ENCODE results near the gene PYGB.
"Not testable (repeated sequence)": the region's sequence is repeated elsewhere in the genome, so short reads cannot be mapped to it uniquely, and the experiment has no call there.

Gene PYGB

DNA sequence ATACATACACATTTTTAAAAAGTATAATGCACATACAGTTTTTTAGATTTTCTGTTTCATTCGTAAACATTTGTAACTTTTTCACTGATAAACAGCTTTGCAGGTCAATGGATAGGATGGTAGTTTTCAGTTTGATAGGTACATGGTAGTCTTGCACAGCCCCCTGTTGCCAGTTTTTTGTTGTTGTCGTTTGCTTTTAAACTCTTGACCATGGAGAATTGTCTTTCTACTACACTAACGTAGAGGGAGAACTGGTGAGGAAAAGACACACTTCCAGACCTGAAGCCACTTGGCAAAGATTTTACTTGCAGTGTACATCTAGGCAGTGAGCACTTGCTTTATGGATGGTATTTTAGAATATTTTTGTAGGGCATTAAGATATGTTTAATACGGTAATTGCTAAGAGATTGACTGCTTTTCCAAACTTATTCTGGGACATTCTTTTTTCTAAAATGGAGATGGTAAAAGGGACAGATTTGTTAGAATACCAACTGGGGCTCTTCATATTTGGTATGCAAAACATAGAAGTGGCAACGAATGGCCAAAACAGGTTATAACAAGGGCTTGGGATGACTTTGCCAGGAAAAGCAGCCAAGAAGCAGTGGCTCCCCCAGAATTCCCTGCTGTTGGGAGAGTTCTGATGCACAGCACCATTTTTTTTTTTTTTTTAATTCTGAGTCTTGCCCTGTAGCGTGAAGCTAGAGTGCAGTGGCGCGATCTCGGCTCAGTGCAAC lies 1.5 kb downstream of the PYGB start:
- no peak for DNase-seq (ENCODE audit: low read depth in 2 of 2)

- DNase-seq (ENCODE audit: low read depth in 2 of 2), result no peak
These were observed 2.6 kb downstream of the PYGB start for GRCh38 chr20:25250508-25250907.

- no peak for DNase-seq (ENCODE audit: low read depth in 2 of 2)
These were observed 3.1 kb downstream of the PYGB start for GRCh38 chr20:25251019-25251418.

- no peak for DNase-seq (ENCODE audit: low read depth in 2 of 2)
These were observed 3.7 kb downstream of the PYGB start for GRCh38 chr20:25251558-25251957.

- no peak for DNase-seq (ENCODE audit: low read depth in 2 of 2)
These were observed 4.4 kb downstream of the PYGB start for GRCh38 chr20:25252230-25252651.

DNA sequence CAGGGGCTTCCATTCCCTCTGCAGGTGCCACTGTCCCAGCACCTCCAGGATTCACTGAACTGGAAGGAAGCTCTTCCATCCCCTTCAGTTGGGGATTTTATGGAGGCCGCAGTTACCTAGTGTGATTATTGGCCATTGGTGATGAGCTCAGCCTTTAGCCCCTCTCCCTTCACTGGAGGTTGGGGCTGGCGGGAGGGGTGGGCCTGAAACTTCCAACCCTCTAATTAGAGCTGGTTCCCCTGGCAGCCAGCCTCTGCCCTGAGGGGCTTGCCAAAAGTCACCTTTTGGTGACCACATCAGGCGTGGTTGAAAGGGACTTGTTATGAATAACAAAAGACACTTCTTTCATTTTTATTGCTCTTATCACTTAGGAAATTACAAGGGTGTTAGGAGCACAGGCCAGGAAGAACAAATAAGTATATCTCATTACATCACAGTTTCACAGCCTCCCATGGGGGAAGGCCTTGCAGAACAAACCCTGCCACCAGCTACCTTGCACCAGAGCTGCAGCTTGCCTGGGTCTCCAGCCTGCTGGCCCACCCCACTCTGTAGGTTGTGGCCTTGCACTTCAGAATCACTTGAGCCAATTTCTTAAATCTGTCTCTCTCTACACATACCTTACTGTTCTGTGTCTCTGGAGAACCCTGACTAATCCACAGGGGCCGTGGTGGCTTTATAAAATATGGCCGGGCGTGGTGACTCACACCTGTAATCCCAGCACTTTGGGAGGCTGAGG lies 5.0 kb downstream of the PYGB start:
- DNase-seq (ENCODE audit: low read depth in 2 of 2), result no peak

DNA sequence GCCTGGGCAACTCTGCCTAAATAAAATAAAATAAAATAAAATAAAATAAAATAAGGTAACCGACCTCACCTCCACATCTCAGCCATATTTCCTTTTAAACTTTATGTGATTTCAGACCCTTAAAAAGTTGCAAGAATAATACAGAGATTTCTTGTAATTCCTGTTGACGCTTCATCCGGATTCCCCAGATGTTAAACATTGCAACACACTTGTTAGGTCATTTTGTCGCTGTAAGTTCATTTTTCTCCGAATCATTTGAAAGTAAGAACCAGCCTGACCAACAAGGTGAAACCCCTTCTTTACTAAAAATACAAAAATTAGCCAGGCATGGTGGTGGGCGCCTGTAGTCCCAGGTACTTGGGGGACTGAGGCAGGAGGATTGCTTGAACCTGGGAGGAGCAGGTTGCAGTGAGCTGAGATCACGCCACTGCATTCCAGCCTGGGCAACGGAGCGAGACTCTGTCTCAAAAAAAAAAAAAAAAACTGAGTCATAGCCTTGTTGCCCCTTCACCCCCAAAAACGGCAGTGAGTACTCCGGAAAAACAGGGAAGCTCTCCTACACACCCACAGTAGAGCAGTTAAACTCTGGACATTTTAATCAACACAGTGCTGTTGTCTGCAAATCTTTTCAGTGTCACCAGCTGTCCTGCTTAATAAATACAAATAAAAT lies 5.9 kb downstream of the PYGB start:
- no peak for DNase-seq (ENCODE audit: low read depth in 2 of 2)

GRCh38 chr20:25254571-25254970 lies 6.7 kb downstream of the PYGB start:
- no peak for DNase-seq (ENCODE audit: low read depth in 2 of 2)

GRCh38 chr20:25254986-25255680 lies 7.2 kb downstream of the PYGB start:
- DNase-seq (ENCODE audit: low read depth in 2 of 2), result no peak

DNA sequence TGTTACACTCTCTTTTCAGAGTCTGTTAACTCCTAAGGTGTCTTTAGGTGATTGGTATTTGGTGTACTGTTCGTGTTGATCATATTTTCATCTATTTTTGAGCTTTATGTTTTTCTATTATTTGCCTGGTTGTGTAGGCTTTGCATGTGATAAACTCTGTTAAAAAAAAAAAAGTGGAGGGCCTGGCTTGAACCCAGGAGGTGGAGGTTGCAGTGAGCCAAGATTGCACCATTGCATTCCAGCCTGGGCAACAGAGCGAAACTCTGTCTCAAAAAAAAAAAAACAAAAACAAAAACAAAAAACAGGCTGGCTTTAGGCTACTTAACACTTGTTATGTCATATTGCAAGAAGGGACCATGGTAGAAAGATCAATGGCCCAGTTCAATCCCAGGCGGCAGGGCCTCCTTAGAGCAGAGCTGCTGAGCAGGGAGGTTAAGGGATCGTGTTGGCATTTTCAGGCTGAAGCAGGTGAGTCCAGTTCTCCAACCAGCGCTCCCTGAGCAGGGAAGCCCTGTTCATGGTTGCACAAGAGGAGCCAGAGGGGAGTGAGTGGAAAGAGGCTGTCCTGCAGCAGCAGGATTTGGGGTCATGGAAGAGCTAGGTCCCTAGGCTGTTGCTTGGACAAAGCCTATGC lies 8.5 kb downstream of the PYGB start:
- DNase-seq (ENCODE audit: low read depth in 2 of 2), result no peak

GRCh38 chr20:25257130-25257529 lies 9.2 kb downstream of the PYGB start:
- no peak for DNase-seq (ENCODE audit: low read depth in 2 of 2)

- no peak for DNase-seq (ENCODE audit: low read depth in 2 of 2)
These were observed 10.0 kb downstream of the PYGB start for GRCh38 chr20:25257756-25258475.

DNA sequence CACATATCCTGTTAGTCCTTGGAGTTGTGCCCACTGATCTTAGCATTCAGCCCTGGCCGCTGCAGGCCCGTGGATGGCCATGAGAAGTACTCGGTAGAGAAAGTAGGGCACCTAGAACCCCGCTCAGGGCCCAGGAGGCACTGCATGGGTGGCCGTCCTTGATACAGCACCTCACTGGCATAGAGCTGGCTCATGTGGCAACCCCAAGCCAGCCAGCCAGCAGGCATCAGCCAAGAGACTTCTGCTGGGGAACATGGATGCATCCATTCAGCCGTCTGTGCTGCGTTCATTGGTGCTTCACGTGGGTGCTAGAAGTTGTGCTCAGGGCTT lies 10.6 kb downstream of the PYGB start:
- DNase-seq (ENCODE audit: low read depth in 2 of 2), result no peak

DNA sequence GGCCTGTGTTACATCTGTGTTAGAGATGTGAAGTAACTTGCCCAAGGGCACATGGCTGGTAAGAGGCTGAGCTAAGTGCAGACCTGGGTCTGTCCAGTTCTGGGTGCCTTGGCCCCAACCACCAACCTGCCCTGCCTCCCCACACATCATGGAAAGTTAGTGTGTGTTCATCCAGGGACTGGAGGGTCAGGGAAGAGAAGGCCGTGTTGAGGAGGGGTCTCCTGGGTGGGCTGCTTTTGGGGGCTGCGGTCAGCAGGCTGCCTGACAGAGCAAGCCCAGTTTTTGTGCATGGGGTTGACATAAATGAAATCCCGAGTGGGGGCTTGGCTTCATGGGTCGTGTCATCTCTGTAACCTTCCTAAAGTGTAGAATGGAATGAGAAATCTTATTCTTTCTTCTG lies 10.9 kb downstream of the PYGB start:
- no peak for DNase-seq (ENCODE audit: low read depth in 2 of 2)

- DNase-seq (ENCODE audit: low read depth in 2 of 2), result no peak
These were observed 11.5 kb downstream of the PYGB start for GRCh38 chr20:25259358-25259757.

DNA sequence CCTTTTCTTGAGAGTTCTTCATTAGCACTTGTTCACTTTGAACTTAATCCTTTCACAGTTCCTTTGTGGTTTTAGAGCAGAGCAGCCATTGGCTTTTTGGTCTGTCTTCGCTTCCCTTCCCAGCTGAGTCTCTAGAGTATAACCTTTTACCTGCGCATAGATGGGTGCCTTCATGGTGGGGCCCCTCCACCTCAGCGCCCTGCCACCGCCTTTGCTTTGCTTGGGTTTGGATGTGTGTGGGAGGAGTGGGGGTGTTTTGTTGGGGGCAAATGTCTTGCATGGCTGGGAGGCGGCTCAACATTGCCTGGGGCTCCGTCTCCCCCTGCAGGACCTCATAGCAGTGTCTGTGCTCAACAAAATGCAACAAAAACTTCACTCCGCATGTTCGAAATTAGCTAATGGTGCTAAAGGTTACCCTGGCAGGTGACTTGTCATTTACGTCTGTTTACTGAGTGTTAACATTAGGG lies 11.9 kb downstream of the PYGB start:
- no peak for DNase-seq (ENCODE audit: low read depth in 2 of 2)

- DNase-seq (ENCODE audit: low read depth in 2 of 2), result not testable (repeated sequence)
These were observed 13.0 kb downstream of the PYGB start for GRCh38 chr20:25260770-25261437.

DNA sequence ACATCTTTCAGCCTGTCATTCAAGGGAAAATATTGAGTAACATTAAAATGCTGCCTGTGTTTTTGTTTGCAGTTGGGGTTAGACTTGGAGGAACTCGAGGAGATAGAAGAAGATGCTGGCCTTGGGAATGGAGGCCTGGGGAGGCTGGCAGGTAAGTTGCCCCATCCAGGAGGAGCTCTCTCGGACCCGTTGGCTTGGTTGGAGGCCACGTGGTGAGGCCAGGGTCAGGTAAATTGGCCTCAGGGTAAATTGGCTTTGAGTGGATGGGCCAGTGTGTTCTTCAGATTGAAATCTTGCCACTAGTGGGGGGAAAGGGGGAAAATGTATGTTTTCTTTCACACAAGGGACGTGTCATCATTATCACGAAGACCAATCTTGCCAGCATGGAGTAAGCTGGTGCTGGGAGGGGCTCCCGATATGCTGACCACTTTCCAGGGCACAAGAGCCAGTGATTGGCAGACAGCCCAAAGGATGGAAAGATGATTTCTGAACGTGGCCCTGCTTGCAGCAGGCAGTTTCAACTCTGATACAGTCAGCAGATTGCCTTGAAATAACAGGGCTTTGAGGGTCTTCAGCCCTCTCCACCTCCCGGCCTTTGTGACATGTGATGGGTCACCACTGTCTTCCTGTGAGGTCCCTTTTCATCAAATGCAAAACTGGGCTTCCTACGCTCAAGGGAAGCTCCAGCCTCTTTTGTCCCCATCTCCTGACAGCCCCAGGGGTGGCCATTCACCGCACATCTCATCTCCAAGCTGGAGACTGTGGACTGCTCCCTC lies 21.4 kb downstream of the PYGB start:
- DNase-seq (ENCODE audit: low read depth in 2 of 2), result no peak

GRCh38 chr20:25269833-25270170 lies 21.9 kb downstream of the PYGB start:
- no peak for DNase-seq (ENCODE audit: low read depth in 2 of 2)

- DNase-seq (ENCODE audit: low read depth in 2 of 2), result no peak
These were observed 23.0 kb downstream of the PYGB start for GRCh38 chr20:25270829-25271251.
